NCI-H2196 treated with DMSO at 0.1 percent for 48 hours (cell line): ENCODE data around the gene NRF1.

Experiments used
- DNase-seq: peaks from one replicate; lab custom pipeline; 2025; ENCODE audit not compliant: unreplicated experiment; lab: John Stamatoyannopoulos, UW

NRF1 gene

DNA sequence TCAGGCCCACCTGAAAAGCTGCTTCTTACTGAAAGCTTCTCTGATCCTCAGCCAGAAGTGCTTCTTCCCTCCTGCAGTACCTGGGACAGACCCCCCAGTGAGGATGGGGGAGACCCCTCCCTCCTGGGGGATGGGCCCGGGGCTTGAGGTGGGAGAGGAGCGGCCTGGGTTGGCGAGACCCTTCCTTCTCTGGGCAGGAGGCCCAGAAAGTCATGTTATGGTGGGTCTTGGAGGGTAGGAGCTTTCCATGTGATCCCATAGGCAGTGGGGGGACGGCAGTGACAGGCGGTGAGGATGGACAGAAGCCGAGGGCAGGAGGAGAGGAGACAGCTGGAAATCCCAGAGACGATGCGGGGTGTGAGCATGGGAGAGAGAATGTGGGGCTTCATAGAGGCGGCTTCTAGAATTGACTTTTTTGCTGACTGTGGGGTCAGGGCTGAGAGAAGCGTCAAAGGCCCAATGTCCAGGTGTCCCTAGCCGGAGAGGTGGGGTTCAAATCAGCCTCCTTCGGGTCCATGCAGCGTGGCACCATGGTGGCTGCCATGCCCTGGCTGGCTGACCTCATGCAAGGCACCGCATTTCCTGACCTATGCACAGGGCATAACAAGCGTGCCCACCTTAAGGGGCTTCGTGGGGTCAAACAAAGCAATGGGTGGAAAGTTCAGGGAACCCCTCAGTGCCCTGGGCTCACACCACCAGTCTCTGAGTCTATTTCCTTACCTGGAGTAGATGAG, 187.3 kb downstream of the NRF1 start:
- DNase-seq: no peak

DNA sequence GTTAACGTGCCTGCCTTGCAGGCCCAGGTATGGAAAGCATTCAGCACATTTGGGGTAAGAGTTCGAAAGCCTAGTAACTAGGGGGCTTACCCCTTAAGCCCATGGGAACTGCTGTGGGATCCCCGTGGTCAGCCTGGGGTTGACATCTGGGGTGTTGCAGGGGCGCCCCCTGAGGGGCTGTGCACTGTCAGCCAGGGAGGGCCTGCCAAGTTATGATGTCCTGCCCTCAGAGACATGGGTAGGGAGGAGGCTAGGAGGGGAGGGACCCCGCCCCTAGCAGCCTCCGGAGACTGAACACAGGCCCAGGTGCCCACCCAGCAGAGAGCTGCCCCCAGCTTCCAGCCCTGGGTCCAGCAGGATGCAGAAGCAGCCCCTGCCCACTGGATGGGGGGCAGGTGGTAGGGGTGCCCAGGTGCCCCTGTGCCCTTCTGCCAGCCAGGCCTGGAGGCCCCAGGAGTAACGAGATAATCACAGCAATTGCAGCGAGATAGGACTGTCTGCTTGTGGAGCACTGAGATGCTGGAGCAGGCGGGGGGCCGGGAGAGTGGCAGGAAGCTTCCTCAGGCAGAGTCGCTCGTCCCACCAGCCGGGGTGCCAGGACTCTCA, 187.9 kb downstream of the NRF1 start:
- DNase-seq: no peak

DNA sequence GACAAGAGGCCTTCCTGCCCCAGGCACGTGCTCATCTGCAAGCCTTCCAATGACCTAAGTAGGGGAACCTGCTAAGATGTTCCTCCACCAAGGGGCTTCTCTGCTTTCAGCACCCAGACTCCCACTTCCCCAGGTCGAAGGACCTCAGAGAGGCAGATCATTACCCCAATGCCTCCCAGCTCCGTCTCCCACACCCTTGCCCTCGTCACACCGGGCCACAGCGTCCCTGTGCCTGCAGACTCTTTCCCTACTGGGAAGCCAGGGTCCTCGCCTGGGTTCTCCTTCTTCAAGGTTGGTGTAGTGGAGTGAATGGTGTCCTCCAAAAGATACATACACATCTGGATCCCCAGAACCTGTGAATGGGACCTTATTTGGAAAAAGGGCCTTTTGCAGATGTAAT, 189.4 kb downstream of the NRF1 start:
- DNase-seq: no peak

DNA sequence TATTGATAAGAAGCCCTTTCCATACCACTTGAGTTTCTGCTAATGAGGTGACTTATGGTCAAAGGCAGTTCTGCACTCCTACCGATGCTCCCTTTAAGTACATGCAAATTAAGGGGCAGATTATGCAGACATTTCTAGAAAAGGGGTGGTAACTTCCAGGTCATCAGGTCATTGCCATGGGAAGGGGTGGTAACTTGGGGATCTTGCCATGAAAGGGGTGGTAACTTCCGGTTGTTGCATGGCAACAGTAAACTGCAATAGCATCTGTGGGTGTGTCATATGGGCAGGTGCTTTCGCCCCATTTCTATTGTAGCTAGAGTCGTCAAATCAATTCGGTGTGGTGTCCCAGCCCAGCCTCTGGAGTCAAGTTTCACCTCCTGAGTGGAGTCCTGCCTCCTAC, 190.4 kb downstream of the NRF1 start:
- no peak for DNase-seq

DNA sequence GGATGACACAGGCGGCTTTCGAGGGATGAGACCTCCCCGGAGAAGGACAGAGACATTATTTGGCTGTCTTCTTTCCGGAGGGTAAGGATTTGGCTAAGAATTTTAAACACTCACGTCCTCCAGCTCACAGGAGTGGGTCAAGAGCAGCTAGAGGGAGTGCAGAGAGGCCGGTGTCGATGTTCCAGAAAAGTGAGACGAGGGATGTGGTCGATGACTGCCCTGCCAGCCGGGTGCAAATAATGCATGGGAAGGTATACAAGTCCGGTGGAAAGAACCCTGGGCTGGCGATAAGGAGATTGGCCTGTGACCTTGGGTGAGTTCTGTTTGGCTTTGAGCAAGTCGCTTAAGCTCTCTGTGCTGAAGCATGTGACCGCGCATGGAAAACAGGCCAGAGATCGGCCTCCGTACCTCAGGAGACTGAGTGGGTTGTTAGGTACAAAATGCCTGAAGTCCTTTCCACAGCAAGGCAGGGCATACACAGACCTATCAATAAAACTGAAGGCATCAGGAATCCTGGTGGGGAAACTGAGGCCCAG, 192.1 kb downstream of the NRF1 start:
- no peak for DNase-seq

DNA sequence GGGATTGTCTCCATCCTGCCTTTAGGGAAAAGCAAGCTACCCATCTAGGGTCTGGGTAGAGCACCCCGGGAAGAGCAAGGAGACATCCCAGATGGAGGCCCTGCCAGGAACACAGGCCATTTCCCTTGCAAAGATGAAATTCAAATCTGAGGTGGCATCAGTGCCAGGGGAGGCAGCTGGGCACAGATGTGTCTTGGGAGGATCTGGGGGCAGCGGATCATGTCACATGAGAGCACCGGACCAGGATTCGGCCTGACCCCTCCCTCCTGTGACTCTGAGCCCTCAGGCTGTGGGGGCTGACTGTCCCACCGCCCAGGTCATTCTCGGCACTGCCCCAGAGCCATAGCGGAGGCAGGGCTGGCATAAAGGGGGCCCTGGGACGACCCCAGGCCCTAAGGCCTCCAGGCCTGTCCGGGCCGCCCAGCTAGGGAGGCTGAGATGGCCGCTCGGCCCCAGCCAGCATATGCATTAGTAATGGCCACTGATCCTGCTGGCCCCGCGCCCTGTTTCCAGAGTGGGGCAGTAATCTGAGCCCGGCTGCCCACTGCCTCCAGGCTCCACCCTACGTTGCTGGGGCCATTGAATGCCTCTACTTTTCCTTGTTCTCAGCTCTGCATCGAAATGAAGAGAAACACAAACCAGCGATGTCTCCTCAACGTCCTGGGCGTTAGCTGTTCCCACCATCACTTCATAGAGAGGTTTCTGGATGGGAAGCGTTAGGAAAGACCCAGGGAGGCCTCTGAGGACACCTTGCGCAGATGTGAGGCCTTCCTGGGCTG, 192.8 kb downstream of the NRF1 start:
- no peak for DNase-seq

DNA sequence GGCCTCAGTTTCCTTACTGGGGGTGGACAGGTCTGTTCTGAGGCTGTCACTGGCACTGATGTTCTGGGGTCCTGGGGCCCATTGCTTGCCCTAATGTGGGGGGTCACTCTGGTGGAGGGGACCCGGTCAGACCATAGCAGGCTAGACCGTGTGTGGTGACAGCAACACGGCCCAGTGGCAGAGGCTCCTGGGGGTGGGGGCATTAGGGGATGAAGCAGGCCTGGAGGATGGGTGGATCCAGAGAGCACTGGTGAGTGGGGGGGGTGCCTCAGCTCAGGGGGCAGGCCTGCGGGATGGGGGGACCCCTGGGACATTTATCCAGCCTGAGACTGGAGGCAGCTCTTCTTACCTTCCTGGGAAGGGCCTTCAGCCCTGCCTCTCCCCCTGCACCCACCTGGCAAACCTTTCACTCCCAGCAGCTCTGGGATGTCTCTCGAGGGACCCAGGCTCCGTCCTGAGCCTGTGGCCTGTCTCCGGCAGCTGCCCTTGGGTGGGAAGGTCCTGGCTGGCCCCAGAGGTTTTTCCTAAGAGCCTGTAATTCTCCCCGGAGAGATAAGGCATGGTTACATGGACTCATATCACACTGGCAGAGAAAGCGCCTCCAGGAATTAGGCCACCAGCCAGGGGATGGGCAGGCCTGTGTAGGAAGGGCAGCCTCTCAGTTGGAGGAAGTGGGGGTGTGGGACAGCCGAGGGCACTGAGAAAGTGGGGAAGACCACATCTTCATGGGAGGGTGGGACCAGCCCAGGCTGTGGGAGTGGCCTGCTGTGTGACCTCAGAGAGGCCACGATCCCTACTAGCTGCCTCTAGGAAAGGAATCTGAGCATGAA, 193.6 kb downstream of the NRF1 start:
- DNase-seq: no peak
